NCI-H1105 treated with DMSO at 0.1 percent for 48 hours (cell line): ENCODE results near the gene ALOX5.
"Not testable (repeated sequence)": the region's sequence is repeated elsewhere in the genome, so short reads cannot be mapped to it uniquely, and the experiment has no call there.

Experiments
- DNase-seq: peaks from one replicate; lab custom pipeline; 2025; lab: John Stamatoyannopoulos, UW

The ALOX5 gene

GRCh38 chr10:45404770-45405120 is 30.7 kb downstream of the ALOX5 start:
- DNase-seq = no peak

GRCh38 chr10:45407542-45407941 is 33.5 kb downstream of the ALOX5 start:
- no peak for DNase-seq

- no peak for DNase-seq
These were observed 34.7 kb downstream of the ALOX5 start for GRCh38 chr10:45408421-45409319.

GRCh38 chr10:45409347-45409746 is 35.3 kb downstream of the ALOX5 start:
- DNase-seq = not testable (repeated sequence)

GRCh38 chr10:45409782-45410181 is 35.8 kb downstream of the ALOX5 start:
- no peak for DNase-seq

GRCh38 chr10:45410489-45410806 is 36.4 kb downstream of the ALOX5 start:
- no peak for DNase-seq

GRCh38 chr10:45410807-45411606 is 37.0 kb downstream of the ALOX5 start:
- no peak for DNase-seq

GRCh38 chr10:45411607-45411940 is 37.6 kb downstream of the ALOX5 start:
- no peak for DNase-seq

GRCh38 chr10:45415062-45415461 is 41.0 kb downstream of the ALOX5 start:
- not testable (repeated sequence) for DNase-seq

GRCh38 chr10:45416603-45417002 is 42.6 kb downstream of the ALOX5 start:
- DNase-seq = no peak

GRCh38 chr10:45417746-45418145 is 43.7 kb downstream of the ALOX5 start:
- no peak for DNase-seq

- no peak for DNase-seq
These were observed 44.4 kb downstream of the ALOX5 start for GRCh38 chr10:45418417-45418848.

GRCh38 chr10:45418849-45419675 is 45.0 kb downstream of the ALOX5 start:
- no peak for DNase-seq

- no peak for DNase-seq
These were observed 45.6 kb downstream of the ALOX5 start for GRCh38 chr10:45419676-45420025.

- DNase-seq = peak; percentile 91
These were observed 46.6 kb downstream of the ALOX5 start for GRCh38 chr10:45420453-45421192.

- DNase-seq = no peak
These were observed 47.4 kb downstream of the ALOX5 start for GRCh38 chr10:45421221-45422097.

GRCh38 chr10:45422207-45422865 is 48.3 kb downstream of the ALOX5 start:
- DNase-seq = no peak

GRCh38 chr10:45422866-45423659 is 49.0 kb downstream of the ALOX5 start:
- DNase-seq = no peak

GRCh38 chr10:45423976-45424499 is 50.0 kb downstream of the ALOX5 start:
- no peak for DNase-seq
